HG02798 (cell line): Measurements from ENCODE around the gene AZU1.
"Not testable (repeated sequence)": the region's sequence is repeated elsewhere in the genome, so short reads cannot be mapped to it uniquely, and the experiment has no call there.

Experiments used
- ATAC-seq: cut with Tn5 transposase; IDR thresholded peaks from one replicate; pipeline ENCODE4 v1.9.1; 2021; ENCODE audit warnings: mild to moderate bottlenecking; ENCODE audit not compliant: unreplicated experiment, poor library complexity

The AZU1 gene

DNA sequence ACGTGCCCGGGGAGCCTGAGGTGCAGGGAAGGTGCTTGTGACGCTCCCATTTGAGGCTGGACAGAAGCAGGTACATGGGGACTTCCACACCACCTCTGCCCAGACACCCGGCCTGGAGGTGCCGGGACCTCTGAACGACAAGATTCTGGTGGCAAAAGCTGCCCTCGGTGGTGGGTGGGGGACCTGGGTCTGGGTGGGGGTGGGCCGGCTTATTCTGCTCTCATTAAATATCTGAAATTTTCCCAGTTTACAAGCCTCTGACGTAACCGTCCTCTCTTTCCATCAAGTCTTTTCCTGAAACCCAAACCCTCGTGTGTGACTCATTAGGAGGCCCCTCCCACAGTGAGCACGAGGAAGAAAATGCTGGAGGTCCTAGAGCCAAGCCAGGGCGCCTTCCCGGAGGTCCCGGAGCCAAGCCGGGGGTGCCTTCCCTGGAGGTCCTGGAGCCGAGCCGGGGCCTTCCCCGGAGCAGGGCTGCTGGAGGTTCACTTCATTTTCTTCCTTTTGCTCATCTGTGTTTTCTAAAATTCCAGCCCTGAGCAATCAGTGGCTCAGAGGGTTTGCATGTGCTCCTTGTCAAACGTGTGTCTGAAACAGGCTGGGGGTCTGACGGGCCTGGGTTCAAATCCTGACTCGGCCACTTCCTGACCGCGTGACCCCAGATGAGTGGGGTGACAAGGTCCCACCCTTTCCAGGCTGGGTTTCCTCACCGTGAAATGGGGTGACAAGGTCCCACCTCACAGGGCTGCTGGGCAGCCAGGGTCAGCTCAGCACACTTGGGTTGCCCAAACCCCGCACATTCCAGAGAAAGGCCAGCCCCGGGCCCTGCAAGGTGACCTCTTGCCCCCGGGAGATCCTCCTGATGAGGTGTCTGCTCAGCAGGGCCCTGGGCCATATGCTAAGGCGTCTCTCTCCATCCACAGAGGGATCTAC, 41.9 kb downstream of the AZU1 start:
- no peak for ATAC-seq

DNA sequence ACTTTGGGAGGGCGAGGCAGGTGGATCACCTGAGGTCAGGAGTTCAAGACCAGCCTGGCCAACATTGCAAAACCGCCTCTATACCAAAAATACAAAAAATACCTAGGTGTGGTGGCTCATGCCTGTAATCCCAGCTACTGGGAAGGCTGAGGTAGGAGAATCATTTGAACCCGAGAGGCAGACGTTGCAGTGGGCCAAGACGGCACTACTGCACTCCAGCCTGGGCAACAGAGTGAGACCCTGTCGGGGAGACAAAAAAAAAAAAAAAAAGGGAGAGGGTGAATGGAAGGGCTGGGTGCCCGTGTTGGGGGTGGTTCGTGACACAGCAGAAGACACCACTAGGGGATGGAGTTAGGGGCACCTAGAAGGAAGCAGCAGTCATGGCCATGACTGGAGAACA, 42.7 kb downstream of the AZU1 start:
- ATAC-seq: no peak

DNA sequence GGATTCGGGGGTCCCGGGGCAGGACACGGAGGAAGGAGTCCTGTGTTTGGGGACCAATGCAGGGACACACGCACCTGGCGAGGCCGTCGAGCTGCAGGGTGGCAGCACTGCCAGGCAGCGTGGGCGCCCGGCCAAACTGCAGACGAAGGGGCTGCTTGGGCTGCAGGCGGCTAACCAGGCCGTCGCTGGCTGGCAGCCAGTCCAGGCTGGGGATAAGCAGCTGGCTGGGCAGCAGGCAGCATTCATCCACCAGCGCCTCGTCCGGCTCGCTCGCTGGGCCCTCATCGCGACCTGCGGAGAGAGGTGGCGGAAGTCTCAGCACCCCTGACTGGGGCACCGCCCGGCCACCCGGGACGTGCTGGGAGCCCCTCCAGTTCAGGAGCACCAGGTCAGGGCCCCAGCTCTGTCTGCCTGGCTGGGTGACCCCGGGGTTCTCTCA, 43.3 kb downstream of the AZU1 start:
- ATAC-seq: no peak

DNA sequence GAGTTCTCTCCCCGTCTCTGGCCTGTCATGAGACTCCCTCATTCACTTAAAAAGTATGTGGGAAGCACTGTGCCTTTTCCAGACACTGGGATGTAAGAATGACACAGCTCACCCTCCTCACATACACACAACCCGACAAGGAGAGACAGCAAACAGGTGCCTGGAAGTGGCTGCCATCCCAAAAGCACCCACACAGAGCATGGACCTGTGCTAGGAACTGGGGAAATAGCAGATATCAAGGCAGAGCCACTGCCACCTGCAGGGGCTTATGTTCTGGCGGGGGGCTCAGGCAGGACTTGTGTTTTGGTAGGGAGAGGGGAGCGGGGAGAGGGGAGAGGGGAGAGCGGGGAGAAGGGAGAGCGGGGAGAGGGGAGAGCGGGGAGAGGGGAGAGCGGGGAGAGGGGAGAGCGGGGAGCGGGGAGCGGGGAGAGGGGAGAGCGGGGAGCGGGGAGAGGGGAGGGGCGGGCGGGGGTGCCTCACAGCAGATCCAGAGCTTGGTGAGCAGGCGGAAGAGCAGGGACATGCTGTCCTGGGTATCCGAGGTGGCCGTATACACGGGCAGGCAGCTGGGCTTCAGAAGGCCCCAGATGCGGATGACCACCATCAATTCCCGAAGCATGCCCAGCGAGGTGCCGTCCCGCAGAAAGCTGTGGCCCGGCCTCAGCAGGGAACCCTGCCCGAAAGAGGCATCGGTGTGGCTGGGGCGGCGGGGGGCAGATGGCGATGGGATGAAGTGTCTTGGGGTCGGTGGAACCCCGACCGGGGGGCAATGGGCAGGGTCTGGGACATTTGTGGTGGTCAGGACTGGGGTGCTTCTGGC, 44.0 kb downstream of the AZU1 start:
- no peak for ATAC-seq

DNA sequence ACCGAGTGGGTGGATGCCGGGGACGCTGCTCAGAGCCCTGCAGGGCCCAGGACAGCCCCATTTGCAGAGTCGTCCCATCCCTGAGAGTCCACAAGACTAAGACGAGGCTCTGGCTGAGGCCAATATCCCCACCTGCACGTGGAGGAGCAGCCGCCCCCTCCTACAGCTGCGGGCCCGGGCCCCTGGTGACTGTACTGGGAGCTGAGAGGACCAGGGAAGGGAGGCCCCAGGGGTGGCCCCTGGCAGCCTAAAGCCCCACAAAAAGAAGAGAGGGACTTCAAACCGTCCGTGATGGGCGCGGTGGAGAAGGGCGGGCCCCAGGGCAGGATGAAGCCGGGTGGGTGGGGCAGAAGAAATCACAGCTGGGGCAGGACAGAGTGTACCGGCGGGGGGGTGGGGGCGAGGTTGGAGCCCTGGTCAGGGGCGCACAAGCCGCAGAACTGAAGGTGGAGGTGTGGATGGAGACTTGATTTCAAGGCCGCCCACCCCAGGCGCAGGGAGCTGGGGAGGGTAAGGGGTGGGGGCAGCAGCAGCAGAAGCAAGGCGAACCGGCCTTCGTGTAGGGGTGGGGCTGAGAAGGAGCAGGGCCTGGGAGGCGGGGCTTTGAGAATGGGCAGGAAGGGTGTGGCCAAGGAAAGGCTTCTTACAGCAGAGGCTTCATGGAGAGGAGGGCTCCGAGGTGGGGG, 44.8 kb downstream of the AZU1 start:
- no peak for ATAC-seq

DNA sequence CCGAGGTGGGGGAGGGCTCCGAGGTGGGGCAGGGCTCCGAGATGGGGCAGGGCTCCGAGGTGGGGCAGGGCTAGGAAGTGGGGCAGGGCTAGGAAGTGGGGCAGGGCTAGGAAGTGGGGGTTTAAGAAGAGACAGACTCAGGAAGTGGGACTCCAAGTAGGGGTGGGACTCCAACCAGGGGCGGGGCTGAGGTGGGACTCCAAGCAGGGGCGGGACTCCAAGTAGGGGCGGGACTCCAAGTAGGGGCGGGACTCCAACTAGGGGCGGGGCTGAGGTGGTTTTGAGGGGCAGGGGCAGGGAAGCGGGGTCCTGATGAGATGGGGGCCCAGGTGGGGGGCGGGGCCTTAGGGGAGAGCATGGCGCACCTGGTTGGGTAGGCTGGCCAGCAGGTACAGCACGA, 45.4 kb downstream of the AZU1 start:
- no peak for ATAC-seq

DNA sequence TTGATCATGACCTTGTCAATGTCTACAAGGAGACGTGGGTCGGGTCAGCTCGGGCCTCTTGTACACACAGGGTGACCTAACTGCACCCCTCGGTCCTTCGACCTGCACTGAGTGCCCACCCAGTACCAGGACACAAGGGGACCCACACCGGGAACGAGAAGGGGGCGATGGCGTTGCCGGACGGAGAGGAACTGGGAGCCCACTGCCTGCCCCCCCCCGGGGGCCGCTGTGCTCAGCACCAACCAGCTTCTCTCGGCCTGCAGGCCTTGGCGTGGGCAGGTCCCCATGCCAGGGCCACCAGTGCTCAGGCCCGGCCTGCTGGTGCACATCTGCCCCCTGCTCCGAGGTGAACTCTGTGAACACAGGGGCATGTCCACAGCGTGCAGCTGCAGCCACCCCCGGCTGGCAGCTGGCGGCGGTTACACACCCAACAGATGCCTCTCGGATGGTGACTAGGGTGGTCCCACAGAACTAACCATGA, 46.0 kb downstream of the AZU1 start:
- no peak for ATAC-seq

DNA sequence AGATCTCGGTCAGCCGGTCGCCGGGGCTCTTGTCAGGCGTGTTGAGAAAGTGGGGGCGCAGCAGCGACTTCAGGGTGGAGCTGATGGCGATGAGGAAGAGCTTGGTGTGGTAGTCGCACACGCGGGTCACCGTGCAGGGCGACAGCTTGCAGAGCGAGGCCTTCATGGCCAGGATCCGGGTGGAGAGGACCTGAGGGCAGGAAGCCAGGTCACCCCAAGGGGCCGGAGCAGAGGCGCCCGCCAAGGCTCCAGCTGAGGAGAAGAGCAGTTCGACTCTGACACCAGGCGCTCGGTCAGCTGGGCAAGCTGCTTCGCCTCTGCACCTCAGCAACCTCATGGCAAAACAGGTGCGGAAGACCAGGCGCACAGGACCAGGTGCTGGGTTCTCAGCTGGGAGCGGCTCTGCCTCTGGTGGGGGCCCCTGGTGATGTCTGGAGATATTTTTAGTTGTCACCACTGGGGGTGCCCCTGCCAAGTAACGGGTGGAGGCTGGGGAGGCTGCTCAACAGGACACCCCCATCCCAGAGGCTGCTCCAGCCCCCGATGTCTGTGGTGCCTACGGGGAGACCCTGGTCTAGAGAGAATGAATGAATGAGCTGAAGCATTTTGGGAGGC, 47.7 kb downstream of the AZU1 start:
- ATAC-seq: no peak

DNA sequence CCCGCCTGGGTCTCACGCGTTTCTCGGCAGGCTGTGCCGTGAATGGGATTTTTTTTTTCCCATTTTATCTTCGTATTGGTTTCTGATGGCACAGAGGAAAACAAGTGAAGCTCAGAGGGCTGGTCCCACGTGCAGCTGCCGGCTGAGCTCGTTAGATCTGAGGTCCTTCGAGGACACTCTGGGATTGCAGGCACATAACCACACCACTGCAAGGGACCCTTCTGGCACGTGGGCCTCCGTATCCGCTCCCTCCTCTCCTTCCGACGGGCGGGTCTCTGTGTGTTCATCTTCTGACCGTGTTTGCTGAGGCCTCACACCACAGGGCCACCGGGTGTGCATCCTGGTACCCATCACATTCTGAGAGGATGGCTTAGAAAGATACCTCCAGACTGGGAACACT, 48.5 kb downstream of the AZU1 start:
- no peak for ATAC-seq

DNA sequence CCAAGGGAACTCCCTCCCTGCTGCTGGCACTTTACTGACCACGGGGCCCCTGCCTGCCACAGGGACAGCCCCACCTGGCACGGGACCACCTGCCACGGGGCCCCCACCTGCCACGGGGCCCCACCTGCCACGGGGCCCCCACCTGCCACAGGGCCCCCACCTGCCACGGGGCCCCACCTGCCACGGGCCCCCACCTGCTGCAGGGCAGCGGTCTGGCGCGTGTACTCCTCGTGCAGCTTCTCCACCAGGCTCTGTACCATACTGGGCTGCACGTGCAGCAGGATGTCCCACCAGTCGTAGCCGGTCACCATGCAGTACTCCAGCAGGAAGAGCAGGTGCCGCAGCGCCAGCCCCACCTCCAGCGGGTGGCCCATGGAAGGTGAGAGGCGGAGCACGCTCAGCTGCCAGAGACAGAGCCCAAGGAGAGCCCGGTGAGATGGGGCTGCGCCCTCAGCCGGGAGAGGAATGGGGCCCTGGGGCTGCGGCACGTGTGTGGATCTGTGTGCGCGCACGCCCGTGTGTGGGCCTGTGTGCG, 49.2 kb downstream of the AZU1 start:
- no peak for ATAC-seq

DNA sequence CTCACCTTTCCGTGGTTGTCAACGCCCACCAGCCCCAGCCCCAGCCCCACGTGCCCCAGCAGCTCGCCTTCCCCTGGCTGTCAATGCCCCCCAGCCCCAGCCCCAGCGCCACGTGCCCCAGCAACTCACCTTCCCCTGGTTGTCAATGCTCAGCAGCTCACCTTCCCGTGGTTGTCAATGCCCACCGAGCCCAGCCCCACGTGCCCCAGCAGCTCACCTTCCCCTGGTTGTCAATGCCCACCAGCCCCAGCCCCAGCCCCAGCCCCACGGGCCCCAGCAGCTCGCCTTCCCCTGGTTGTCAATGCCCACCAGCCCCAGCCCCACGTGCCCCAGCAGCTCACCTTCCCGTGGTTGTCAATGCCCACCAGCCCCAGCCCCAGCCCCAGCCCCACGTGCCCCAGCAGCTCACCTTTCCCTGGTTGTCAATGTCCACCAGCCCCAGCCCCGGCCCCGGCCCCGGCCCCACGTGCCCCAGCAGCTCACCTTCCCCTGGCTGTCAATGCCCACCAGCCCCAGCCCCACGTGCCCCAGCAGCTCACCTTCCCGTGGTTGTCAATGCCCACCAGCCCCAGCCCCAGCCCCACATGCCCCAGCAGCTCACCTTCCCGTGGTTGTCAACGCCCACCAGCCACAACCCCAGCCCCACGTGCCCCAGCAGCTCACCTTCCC, 50.5 kb downstream of the AZU1 start:
- ATAC-seq: not testable (repeated sequence)

DNA sequence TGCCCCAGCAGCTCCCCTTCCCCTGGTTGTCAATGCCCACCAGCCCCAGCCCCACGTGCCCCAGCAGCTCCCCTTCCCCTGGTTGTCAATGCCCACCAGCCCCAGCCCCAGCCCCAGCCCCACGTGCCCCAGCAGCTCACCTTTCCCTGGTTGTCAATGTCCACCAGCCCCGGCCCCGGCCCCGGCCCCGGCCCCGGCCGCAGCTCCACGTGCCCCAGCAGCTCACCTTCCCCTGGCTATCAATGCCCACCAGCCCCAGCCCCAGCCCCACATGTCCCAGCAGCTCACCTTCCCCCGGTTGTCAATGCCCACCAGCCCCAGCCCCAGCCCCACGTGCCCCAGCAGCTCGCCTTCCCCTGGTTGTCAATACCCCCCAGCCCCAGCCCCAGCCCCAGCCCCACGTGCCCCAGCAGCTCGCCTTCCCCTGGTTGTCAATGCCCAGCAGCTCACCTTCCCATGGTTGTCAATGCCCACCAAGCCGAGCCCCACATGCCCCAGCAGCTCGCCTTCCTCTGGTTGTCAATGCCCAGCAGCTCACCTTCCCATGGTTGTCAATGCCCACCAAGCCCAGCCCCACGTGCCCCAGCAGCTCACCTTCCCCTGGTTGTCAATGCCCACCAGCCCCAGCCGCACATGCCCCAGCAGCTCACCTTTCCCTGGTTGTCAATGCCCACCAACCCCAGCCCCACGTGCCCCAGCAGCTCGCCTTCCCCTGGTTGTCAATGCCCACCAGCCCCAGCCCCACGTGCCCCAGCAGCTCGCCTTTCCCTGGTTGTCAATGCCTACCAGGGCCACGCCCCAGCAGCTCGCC, 51.3 kb downstream of the AZU1 start:
- ATAC-seq: not testable (repeated sequence)

DNA sequence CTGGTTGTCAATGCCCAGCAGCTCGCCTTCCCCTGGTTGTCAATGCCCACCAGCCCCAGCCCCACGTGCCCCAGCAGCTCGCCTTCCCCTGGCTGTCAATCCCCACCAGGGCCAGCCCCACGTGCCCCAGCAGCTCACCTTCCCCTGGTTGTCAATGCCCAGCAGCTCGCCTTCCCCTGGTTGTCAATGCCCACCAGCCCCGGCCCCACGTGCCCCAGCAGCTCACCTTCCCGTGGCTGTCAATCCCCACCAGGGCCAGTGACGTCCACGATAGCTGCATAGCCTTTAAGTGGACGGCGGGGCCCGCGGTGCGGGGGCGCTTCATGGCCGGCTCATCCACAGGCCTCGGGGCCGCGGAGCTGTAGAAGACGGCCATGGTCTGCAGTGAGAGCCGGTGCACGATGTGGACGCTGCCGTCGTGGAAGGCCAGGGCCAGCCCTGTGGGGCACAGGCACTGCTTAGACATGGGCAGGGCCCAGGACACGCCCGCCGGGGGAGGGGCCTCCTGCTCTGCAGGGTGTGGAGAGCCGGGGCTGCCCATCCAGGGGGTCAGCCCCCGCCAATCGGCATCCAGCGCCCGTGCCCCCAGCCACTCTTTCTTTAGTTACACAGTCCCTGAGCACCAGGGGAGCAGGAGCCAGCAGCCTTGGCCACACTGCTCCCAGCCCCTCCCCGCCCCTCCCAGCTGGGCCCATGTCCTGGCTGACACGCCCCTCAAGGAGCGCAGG, 52.2 kb downstream of the AZU1 start:
- ATAC-seq: no peak
